GM04504 (cell line): Measurements from ENCODE around the gene WDR27.
"Not testable (repeated sequence)": the region's sequence is repeated elsewhere in the genome, so short reads cannot be mapped to it uniquely, and the experiment has no call there.

ENCODE experiments used
- DNase-seq: peaks from one replicate; pipeline ENCODE4 v3.0.0-alpha.2; 2012; ENCODE audit warnings: low read depth

WDR27 gene

GRCh38 chr6:169434554-169434953 is 267.3 kb downstream of the WDR27 start:
- not testable (repeated sequence) for DNase-seq

DNA sequence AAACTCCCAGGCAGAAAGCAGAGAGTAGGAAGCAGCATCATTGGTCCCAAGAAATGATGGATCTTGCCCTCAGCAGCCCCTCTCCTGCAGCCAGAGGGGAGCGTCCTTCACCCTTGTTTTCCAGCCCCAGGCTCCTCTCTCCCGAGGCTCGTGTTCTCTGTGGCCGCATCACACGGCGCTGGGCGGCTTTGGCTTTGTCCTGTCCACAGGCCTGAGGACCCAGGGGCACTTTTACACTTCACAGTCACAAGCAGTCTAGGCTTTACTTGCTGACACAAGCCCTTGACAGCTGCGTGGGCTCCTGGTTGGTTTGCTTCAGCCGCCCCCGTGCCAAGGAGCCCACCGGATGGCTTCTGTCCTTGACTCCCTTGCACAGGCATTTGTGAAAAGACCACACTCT is 272.8 kb downstream of the WDR27 start:
- DNase-seq, result no peak

DNA sequence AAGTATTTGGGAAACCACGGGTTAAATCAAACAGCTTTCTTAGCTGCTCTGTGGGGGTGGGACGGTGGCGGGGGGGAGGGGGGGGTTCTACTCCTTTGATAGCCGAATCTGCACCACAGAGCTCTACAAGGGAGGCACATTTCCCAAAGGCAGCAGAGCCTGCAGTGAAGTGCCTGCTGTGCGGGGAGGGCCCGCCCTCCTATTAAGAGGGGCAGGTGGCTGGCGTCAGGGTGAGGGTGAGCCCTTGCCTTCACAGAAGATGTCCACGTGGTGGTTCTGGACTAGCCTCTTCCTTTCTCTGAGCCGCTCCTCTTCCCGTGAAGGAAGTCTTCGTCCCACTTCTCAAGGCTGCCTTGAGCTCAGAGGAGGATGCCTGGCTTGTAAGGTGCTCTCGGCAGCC is 273.3 kb downstream of the WDR27 start:
- no peak for DNase-seq

GRCh38 chr6:169427856-169428255 is 274.0 kb downstream of the WDR27 start:
- DNase-seq, result no peak

- DNase-seq, result no peak
These were observed 275.2 kb downstream of the WDR27 start for GRCh38 chr6:169426611-169427010.

GRCh38 chr6:169425628-169426370 is 276.0 kb downstream of the WDR27 start:
- DNase-seq, result no peak

DNA sequence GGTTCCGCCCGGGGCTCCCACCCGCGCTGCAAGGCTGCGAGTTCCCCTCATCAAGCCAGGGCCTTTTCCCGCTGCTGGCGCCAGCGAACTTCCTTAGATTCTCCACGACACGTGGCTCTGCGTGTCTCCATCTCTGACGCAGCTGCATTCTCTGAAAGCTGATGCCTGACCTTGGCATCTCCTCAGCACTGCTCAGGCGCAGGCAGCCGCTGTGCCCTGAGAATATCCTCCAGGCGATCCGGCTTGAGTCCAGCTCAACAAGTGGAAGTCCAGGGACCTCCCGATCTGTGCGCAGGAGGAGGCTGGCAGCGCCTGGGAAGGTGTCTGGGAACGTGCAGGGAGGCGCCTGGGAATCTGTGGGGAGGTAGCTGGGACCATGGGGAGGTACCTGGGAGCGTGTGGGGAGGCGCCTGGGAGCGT is 277.0 kb downstream of the WDR27 start:
- DNase-seq, result no peak

GRCh38 chr6:169424149-169424804 is 277.6 kb downstream of the WDR27 start:
- DNase-seq, result no peak

DNA sequence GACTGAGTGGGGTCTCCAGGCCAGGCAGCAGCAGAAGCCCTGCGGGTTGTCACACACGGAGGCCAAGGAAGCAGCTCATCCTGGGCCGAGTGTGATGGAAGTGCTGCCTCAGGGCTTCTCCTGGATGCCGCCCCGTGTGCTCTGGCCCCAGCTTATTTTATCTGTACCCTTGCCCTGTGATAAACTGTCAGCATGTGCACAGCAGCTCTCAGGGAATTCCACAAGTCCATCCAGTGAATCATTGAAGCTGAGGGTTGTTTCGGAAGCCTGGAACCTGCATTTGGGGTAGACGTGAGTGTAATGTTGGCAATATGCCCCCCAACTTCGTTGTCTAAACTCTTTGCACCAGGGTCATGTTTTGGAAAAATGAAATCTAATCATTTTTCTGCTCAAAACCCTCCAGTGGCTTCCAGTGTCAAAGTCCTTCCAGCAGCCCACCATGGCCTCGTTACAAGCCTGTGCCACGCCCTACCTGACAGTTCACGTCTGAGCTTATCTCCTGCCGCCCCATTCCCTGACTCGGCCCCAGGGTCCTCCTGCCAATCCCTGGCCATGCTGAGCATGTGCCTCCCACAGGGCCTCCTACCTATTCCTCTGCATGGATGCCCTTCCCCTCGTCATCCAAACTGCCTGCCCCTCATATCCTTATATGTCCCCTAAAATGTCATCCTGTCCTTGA is 280.1 kb downstream of the WDR27 start:
- DNase-seq, result no peak

DNA sequence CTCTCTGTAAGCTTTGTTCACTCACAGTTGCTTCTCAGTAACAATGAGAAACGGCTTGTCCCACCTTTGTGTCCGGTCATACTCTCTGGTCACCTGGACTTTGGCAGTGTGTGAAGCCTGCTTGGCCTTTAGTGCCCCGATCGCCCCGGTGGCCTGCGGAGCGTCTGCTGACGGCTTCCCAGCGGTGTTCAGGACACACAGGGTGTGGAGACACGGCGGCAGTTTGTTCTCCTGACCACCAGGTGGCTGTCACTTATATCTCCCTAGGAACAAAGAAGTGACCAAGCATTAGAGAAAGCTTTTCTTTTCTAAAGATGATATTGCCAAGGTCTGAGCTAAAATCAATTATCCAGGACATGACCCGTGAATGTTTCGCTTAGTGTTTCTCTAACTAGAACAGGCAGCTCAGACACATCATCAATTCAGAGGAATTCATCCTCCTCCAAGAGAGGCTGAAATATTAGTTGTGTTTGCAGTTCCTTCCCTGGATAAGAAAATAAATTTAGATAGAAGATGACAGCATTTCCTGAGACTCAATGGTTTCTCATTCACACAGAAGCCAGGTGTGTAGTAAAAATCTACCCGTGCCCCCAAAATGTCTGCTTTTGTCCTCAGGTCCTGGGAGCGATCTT is 280.8 kb downstream of the WDR27 start:
- DNase-seq, result no peak

- no peak for DNase-seq
These were observed 284.7 kb downstream of the WDR27 start for GRCh38 chr6:169417101-169417500.

- no peak for DNase-seq
These were observed 285.6 kb downstream of the WDR27 start for GRCh38 chr6:169416249-169416648.

DNA sequence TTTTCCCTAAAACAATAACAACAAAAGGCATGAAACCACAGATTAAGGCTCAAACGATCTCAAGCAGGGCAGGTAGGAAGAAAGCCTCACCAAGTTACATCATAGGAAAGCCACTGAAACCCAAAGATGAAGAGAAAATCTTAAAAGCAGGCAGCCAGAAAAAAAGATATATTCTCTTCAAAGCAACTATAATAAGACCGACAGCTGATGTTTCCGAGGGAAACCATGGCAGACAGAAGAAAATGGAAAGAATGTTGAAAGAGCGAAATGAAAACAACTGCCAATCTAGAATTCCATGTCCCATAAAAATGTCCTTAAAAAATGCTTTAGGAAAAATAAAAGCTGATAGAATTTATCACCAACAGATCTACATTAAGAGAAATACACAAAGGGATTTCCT is 286.6 kb downstream of the WDR27 start:
- DNase-seq, result no peak

GRCh38 chr6:169411722-169412121 is 290.1 kb downstream of the WDR27 start:
- DNase-seq, result no peak

GRCh38 chr6:169411296-169411695 is 290.5 kb downstream of the WDR27 start:
- no peak for DNase-seq

GRCh38 chr6:169409742-169410312 is 292.0 kb downstream of the WDR27 start:
- no peak for DNase-seq

DNA sequence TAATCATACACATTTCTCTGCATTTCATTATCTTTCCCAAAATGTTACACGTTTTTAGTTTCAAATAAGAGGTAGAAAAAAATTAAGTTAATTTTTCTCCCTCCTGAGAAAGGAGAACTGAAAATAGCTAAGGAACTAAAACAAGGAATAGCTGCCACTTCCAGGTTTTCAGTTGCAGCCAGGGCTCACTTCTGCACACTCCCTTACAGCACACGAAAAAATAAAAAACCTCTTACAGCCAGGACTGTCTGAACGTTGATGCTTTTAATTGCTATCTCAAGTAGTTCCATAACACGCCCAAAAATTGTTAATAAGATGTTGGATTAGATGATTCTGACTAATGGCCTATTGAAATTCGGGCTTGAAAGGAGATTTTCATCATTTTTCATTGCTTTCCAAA is 294.5 kb downstream of the WDR27 start:
- no peak for DNase-seq
